Measurements from ENCODE around the gene MBLAC1.

GRCh38 chr7:100169147-100169850 is 42.5 kb downstream of the MBLAC1 start:
- no peak for TF ChIP-seq POLR2AphosphoS5 (IDR thresholded peaks at IDR 0.05; ENCODE audit: borderline replicate concordance, low read depth, low read length)
- TF ChIP-seq EZH2 (IDR thresholded peaks at IDR 0.05), result no peak
- no peak for TF ChIP-seq FOXP2 (optimal IDR thresholded peaks at IDR 0.05; ENCODE audit: control extremely low read depth, extremely low read length, insufficient read depth)

All from SK-N-MC (cell line).